DOHH2 (cell line): ENCODE results near the gene TRAF3IP3.

Source experiments
- H3F3A ChIP-seq: fragments of 200-600 bp; sonication (generic), shearing (Covaris generic); 2 replicates; pipeline ENCODE4 v1.6.0; 2016; ENCODE audit warnings: antibody characterized with exemption, mild to moderate bottlenecking; ENCODE audit not compliant: control insufficient read depth, insufficient read depth
- H3K27ac ChIP-seq: fragments of 200-600 bp; sonication (generic); 2 replicates; pipeline ENCODE4 v1.5.1; 2014; ENCODE audit warnings: low read depth, mild to moderate bottlenecking, low read length, moderate library complexity
- H3K27me3 ChIP-seq: fragments of 200-600 bp; sonication (generic); 2 replicates; pipeline ENCODE4 v1.6.1; 2014; ENCODE audit warnings: mild to moderate bottlenecking, low read length, mixed read lengths; ENCODE audit not compliant: control insufficient read depth
- H3K36me3 ChIP-seq: fragments of 200-600 bp; sonication (generic); 2 replicates; pipeline ENCODE4 v1.6.1; 2014; ENCODE audit warnings: mild to moderate bottlenecking, low read length, moderate library complexity, mixed read lengths; ENCODE audit not compliant: control insufficient read depth
- H3K4me1 ChIP-seq: fragments of 200-600 bp; sonication (generic); 2 replicates; pipeline ENCODE4 v1.6.1; 2014; ENCODE audit warnings: mild to moderate bottlenecking, low read length, mixed read lengths; ENCODE audit not compliant: control insufficient read depth
- H3K4me2 ChIP-seq: fragments of 200-600 bp; sonication (generic); 2 replicates; pipeline ENCODE4 v1.6.0; 2014; ENCODE audit warnings: mild to moderate bottlenecking, low read length, moderate library complexity
- H3K4me3 ChIP-seq: fragments of 200-600 bp; sonication (generic); 2 replicates; pipeline ENCODE4 v1.5.1; 2014; ENCODE audit warnings: mild to moderate bottlenecking, low read length, mixed read lengths
- H3K79me2 ChIP-seq: fragments of 200-600 bp; sonication (generic); 2 replicates; pipeline ENCODE4 v1.6.1; 2014; ENCODE audit warnings: mild to moderate bottlenecking, low read length, mixed read lengths; ENCODE audit not compliant: control insufficient read depth
- H3K9me2 ChIP-seq: fragments of 200-600 bp; sonication (generic); replicated peaks from 2 replicates; pipeline ENCODE4 v1.6.1; 2014; ENCODE audit warnings: mild to moderate bottlenecking, low read length, mixed read lengths; ENCODE audit not compliant: control insufficient read depth
- H3K9me3 ChIP-seq: fragments of 200-600 bp; sonication (generic); 2 replicates; pipeline ENCODE4 v1.6.1; 2014; ENCODE audit warnings: antibody characterized with exemption, low read length, mixed read lengths; ENCODE audit not compliant: control insufficient read depth, insufficient read depth
- H4K20me1 ChIP-seq: fragments of 200-600 bp; sonication (generic); 2 replicates; pipeline ENCODE4 v1.6.0; 2014; ENCODE audit warnings: low read depth, mild to moderate bottlenecking, antibody characterized with exemption, low read length, moderate library complexity; ENCODE audit not compliant: control insufficient read depth, insufficient read depth
- EZH2phosphoT487 ChIP-seq: fragments of 200-600 bp; sonication (generic); IDR thresholded peaks from 2 replicates; pipeline ENCODE4 v1.6.1; 2017; ENCODE audit warnings: borderline replicate concordance, mild to moderate bottlenecking, antibody characterized with exemption, low read length, moderate library complexity, mixed read lengths
- TF ChIP-seq, protein P1 (sequence below): fragments of 200-600 bp; sonication (generic); IDR thresholded peaks from one replicate; pipeline ENCODE4 v1.5.1; 2014; ENCODE audit warnings: antibody characterized with exemption, mild to moderate bottlenecking, low read depth, low read length; ENCODE audit not compliant: poor library complexity, severe bottlenecking

TRAF3IP3 gene

DNA sequence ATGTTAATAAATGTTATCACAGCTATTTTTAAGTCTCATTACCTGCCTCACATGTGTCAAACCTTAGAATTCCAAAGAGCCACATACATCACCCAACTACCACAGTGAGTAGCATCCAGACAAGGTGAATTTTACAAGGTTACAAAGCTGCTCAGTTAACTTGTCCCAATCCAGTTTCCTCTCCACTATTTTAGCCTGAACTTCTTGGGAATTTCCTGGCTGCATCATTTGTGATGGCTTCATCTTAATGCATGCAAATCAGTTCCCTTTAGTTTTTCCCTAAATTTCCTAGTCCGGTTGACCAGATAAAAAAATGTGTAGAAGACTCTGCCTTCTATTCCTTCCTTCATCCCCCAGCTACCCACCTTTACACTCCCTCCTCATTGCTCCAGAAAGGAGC, 597 bp upstream of the TRAF3IP3 start:
- peaks cover 12% of the 10 kb centered on the region; the same call in 1 of the 2 replicates for H3K79me2 ChIP-seq
- H3K9me3 ChIP-seq = no peaks in the 10 kb centered on the region
- H3K4me1 ChIP-seq = peaks cover 27% of the 10 kb centered on the region
- H3K9me2 ChIP-seq = no peaks in the 10 kb centered on the region
- peak overlapping the region; percentile 75 for H3K27ac ChIP-seq
- H3K4me3 ChIP-seq = peak overlapping the region; percentile 81
- TF ChIP-seq EZH2phosphoT487 = no peak
- TF ChIP-seq, protein P1, sequence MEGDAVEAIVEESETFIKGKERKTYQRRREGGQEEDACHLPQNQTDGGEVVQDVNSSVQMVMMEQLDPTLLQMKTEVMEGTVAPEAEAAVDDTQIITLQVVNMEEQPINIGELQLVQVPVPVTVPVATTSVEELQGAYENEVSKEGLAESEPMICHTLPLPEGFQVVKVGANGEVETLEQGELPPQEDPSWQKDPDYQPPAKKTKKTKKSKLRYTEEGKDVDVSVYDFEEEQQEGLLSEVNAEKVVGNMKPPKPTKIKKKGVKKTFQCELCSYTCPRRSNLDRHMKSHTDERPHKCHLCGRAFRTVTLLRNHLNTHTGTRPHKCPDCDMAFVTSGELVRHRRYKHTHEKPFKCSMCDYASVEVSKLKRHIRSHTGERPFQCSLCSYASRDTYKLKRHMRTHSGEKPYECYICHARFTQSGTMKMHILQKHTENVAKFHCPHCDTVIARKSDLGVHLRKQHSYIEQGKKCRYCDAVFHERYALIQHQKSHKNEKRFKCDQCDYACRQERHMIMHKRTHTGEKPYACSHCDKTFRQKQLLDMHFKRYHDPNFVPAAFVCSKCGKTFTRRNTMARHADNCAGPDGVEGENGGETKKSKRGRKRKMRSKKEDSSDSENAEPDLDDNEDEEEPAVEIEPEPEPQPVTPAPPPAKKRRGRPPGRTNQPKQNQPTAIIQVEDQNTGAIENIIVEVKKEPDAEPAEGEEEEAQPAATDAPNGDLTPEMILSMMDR = no peak
- H3F3A ChIP-seq = no peaks in the 10 kb centered on the region
- H3K27me3 ChIP-seq = no peaks in the 10 kb centered on the region
- peaks cover 6% of the 10 kb centered on the region; the same call in 1 of the 2 replicates for H3K36me3 ChIP-seq
- H3K4me2 ChIP-seq = peak overlapping the region; percentile 96
- no peaks in the 10 kb centered on the region for H4K20me1 ChIP-seq

DNA sequence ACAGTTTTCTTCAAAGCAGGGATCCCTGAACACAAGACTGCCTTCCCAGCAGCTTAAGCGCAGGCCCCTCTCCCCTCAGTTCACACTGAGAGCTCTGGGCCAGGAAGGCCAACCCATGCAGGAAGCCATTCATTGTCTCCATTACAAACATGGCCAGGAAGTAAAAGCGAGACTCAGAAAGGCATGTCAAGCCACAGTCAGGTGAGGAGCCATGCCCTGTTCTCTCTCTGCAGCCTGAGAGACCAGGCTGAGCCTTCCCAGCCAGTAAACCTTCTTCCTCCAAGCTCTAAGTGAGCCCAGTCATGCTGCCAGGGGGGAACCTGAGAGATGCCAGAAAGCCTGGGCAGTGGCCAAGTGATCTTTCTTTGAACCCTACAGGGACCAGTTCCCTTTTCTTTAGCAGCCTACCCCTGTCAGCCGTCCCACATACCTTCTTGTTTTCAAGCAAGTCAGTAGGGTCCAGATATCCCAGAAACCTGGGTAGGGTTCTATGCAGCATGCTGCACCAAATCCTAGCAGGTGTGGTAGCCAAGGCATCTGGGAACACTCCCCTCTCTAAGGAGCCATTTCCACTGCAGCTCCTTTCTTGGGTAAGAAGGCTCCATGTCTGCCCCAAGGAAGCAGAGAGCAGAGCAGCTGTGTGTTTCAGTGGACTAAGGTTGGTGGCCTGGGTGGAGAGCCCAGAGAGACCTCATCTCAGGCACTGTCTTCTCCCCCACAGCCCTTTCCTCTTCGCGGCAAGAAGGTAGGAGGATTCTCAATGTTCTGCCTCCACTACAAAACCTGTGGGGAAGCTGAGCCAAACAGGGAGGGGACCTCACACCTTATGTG, 977 bp downstream of the TRAF3IP3 start:
- no peak for TF ChIP-seq EZH2phosphoT487
- TF ChIP-seq, protein P1 = no peak
- H3K4me3 ChIP-seq = peak overlapping the region; percentile 81

DNA sequence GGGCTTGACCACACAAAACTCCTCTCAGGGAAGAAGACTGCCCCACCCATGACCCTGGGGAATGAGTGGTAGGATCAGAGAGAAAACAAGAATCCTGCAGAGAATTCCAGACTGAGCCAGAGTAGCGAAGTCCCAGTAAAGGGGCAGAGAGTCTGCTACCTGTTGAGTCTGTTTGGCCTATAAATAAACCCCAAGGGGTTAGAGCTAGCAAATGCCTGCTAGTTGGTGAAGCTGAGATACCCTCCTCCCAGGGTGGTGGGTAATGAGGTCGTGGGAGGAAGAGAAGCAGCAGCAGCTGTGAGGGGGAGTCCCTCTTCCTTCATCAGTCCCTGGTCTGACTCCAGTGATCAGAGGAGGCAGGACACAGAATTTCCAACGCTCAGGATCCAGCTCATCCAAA, 2.5 kb downstream of the TRAF3IP3 start:
- H3K4me1 ChIP-seq = peaks cover 27% of the 10 kb centered on the region
- no peak overlapping the region for H3K4me2 ChIP-seq
- H3K79me2 ChIP-seq = peaks cover 12% of the 10 kb centered on the region; the same call in 1 of the 2 replicates
- no peaks in the 10 kb centered on the region for H4K20me1 ChIP-seq
- no peaks in the 10 kb centered on the region for H3K27me3 ChIP-seq
- no peaks in the 10 kb centered on the region for H3K9me2 ChIP-seq
- no peaks in the 10 kb centered on the region for H3F3A ChIP-seq
- H3K36me3 ChIP-seq = peaks cover 9% of the 10 kb centered on the region; the same call in 1 of the 2 replicates
- H3K27ac ChIP-seq = no peak overlapping the region
- TF ChIP-seq, protein P1 = no peak
- TF ChIP-seq EZH2phosphoT487 = no peak
- H3K4me3 ChIP-seq = no peak overlapping the region
- no peaks in the 10 kb centered on the region for H3K9me3 ChIP-seq

More for the DNA sequence above, 977 bp downstream of the TRAF3IP3 start:
- peak overlapping the region; percentile 75 for H3K27ac ChIP-seq
- no peaks in the 10 kb centered on the region for H3F3A ChIP-seq
- H3K4me2 ChIP-seq = peak overlapping the region; percentile 96
- no peaks in the 10 kb centered on the region for H4K20me1 ChIP-seq
- H3K9me3 ChIP-seq = no peaks in the 10 kb centered on the region
- peaks cover 12% of the 10 kb centered on the region; the same call in 1 of the 2 replicates for H3K79me2 ChIP-seq
- H3K4me1 ChIP-seq = peaks cover 27% of the 10 kb centered on the region
- H3K36me3 ChIP-seq = peaks cover 9% of the 10 kb centered on the region; the same call in 1 of the 2 replicates
- H3K27me3 ChIP-seq = no peaks in the 10 kb centered on the region
- H3K9me2 ChIP-seq = no peaks in the 10 kb centered on the region
